IPS DF 6.9 (cell line): ENCODE measurements around the gene SPDYE6.
"Not testable (repeated sequence)": the region's sequence is repeated elsewhere in the genome, so short reads cannot be mapped to it uniquely, and the experiment has no call there.

Source experiments
- DNase-seq: peaks from one replicate; pipeline ENCODE4 v3.0.0-alpha.2; 2013; ENCODE audit warnings: low read depth, low spot score
- H3K27ac ChIP-seq: one replicate; pipeline ENCODE4 v1.5.1; 2013; ENCODE audit warnings: low read length, control low read depth
- H3K27me3 ChIP-seq: 2 replicates; pipeline ENCODE4 v1.6.1; 2013; ENCODE audit warnings: mild to moderate bottlenecking, low read length; ENCODE audit not compliant: control insufficient read depth, insufficient read depth
- H3K36me3 ChIP-seq: 2 replicates; pipeline ENCODE4 v1.6.1; 2013; ENCODE audit warnings: low read length; ENCODE audit not compliant: control insufficient read depth, insufficient read depth
- H3K4me1 ChIP-seq: 2 replicates; pipeline ENCODE4 v1.6.1; 2013; ENCODE audit warnings: low read length; ENCODE audit not compliant: control insufficient read depth, insufficient read depth
- H3K4me3 ChIP-seq: 2 replicates; pipeline ENCODE4 v1.5.1; 2013; ENCODE audit warnings: mild to moderate bottlenecking, low read length
- H3K9me3 ChIP-seq: 2 replicates; pipeline ENCODE4 v1.6.1; 2013; ENCODE audit warnings: low read length, inconsistent platforms; ENCODE audit not compliant: control insufficient read depth, insufficient read depth
- WGBS: extraction: QIAGEN DNeasy Blood & Tissue Kit; methylation state at CpG from one replicate; pipeline ENCODE4 v1.1.7; 2013; ENCODE audit warnings: mixed read lengths, missing lambda C conversion rate; ENCODE audit not compliant: insufficient read length, insufficient coverage; 5-methylcytosine and 5-hydroxymethylcytosine counted together

SPDYE6 gene

DNA sequence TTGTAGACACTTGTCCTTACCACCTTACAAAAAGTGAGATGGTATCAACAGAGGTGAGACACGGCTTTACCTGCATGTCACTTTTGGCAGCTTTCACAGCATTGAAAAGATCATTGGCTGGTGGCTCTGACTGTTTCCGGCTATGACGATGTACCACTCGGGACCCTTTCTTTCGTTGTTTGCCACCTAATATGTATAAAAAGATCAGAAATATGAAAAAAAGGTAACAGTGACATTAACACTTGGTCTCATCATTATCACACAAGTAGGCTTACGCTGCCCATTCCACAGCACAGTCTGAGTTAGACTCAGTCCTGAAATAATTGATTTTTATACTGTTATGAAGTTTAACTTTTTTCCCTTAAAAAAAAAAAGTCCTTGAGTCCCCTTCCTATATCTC, 29.1 kb downstream of the SPDYE6 start:
- H3K27me3 ChIP-seq, H3K4me1 ChIP-seq, H3K36me3 ChIP-seq, H3K4me3 ChIP-seq, H3K9me3 ChIP-seq, H3K27ac ChIP-seq, DNase-seq: not testable (repeated sequence)
- no CpG with 5 or more reads among the region's 6 CpGs for WGBS

DNA sequence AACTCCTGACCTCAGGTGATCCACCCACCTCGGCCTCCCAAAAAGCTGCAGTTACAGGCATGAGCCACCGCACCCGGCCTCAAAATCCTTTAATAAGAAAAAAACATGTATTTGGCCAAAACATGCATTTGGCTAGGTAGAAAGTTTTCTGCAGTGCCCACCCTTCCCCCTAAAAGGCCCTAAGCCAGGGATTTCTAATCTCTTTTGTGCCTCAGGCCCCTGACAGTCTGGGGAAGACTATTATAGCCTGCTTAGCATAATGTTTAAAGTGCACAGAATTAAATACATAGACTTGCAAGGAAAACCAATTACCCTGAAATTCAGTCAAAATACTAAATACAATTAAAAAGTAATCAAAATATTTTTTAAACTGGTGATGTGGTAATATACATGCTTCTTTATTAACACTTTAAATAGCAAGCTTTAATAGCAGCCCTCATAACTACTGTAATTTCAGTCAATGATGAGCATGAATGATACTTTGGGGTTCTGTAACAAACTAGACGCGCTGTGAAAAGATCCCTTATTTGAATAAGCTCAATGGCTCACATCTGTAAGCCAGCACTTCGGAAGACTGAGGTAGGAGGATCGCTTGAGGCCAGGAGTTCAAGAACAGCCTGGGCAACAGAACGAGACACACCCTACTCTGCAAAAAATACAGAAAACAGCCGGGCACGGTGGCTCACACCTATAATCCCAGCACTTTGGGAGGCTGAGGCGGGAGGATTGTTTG, 29.9 kb downstream of the SPDYE6 start:
- Histone ChIP-seq H3K27ac (no peak overlapping the region), H3K9me3 (no peaks in the 10 kb centered on the region), H3K4me3 (no peak overlapping the region), H3K4me1 (no peaks in the 10 kb centered on the region), H3K27me3 (no peaks in the 10 kb centered on the region), H3K36me3 (no peaks in the 10 kb centered on the region)
- DNase-seq = no peak
- no CpG with 5 or more reads among the region's 11 CpGs for WGBS

DNA sequence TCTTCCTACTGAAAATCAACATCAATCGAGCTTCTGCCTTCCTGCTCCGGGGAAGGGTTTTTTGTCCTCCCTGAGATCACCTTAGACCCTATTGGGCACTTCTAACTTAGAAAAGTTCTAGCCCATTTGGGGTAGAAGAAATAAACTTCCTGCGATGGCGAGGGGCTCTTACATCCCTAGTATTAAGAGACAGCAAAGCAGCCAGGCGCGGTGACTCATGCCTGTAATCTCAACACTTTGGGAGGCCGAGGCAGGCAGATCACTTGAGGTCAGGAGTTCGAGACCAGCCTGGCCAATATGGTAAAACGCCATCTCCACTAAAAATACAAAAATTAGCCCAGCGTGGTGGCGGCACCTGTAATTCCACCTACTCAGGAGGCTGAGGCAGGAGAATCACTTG, 31.1 kb downstream of the SPDYE6 start:
- H3K27me3 ChIP-seq, H3K4me3 ChIP-seq, H3K36me3 ChIP-seq, H3K4me1 ChIP-seq, H3K9me3 ChIP-seq, DNase-seq, H3K27ac ChIP-seq: not testable (repeated sequence)
- WGBS = no CpG with 5 or more reads among the region's 11 CpGs

DNA sequence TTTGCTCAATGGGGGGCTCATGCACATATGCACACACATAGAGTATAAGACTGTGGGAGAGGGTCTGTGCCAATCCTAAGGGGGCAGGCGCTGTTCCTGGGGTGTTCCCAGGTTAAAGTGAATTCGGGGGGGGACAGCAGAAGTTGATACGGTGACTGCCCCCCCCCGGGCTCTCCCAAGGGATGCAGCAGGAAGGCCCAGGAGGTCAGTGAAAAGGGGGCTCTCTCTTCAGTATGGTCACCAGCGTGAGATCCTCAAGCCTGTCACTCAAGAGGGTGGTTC, 32.4 kb downstream of the SPDYE6 start:
- WGBS = no CpG with 5 or more reads among the region's 5 CpGs
- Histone ChIP-seq H3K4me3 (no peak overlapping the region), H3K27ac (no peak overlapping the region)

DNA sequence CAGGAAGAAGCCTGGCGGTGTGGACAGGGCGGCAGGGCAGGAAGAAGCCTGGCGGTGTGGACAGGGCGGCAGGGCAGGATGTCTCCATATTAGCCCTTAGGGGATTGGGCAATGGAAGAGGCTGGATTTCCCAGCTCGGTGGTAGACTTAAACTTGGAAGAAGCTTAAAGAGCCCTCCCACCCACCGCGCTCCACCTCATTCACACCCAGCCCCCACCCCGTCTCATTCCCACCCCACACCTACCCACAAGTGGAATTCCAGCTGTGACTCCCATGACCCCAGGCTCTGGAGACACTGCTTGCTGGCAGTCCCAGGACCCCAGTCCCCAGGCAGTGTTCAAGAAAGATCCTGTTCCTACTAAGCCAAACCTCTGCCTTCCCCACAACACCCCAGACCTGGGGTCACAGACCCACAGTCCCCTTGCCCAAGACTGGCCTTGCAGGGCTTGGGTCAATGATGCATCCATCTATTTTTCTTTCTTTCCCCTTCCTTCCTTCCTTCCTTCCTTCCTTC, 34.0 kb downstream of the SPDYE6 start:
- H3K27me3 ChIP-seq = no peaks in the 10 kb centered on the region
- no peak for DNase-seq
- WGBS = no CpG with 5 or more reads among the region's 8 CpGs
- H3K9me3 ChIP-seq = no peaks in the 10 kb centered on the region
- H3K4me1 ChIP-seq = peaks cover 5% of the 10 kb centered on the region
- no peaks in the 10 kb centered on the region for H3K36me3 ChIP-seq
- no peak overlapping the region for H3K27ac ChIP-seq
- no peak overlapping the region for H3K4me3 ChIP-seq

More for the DNA sequence above, 32.4 kb downstream of the SPDYE6 start:
- DNase-seq = no peak
- no peaks in the 10 kb centered on the region for H3K9me3 ChIP-seq
- H3K36me3 ChIP-seq = no peaks in the 10 kb centered on the region
- peaks cover 3% of the 10 kb centered on the region for H3K4me1 ChIP-seq
- H3K27me3 ChIP-seq = no peaks in the 10 kb centered on the region

DNA sequence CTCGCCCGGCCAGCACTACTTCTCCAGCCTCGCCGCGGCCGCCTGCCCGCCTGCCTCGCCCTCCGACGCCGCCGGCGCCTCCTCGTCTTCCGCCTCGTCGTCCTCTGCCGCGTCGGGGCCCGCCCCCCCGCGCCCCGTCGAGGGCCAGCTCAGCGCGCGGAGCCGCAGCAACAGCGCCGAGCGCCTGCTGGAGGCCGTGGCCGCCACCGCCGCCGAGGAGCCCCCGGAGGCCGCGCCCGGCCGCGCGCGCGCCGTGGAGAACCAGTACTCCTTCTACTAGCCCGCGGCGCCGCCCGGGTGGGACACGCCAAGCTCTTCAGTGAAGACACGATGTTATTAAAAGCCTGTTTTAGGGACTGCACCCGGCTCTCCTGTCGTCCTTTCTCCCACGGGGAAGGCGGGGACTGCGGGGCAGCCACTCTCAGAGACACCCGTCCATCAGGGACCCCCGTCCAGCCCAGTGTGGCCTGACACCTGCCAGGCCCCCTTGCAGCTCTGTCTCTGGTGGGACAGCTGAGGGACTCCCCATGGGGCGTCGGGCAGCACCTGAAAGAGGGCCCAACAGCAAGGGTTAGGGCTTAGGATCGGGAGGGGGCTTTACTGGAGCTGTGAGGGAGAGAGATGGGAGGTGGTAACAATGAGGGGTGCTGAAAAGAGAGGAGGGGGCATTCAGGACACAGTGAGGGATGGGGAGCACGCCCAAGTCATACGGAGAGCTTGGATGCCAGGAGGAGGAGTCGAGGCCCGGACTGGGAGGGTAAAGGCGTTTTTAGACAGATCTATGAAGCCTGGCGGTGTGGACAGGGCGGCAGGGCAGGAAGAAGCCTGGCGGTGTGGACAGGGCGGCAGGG, 34.7 kb downstream of the SPDYE6 start:
- Histone ChIP-seq H3K27ac (no peak overlapping the region), H3K36me3 (no peaks in the 10 kb centered on the region), H3K27me3 (no peaks in the 10 kb centered on the region), H3K9me3 (no peaks in the 10 kb centered on the region), H3K4me3 (no peak overlapping the region; the same call in 1 of the 2 replicates), H3K4me1 (peaks cover 6% of the 10 kb centered on the region)
- DNase-seq = no peak
- WGBS = no CpG with 5 or more reads among the region's 73 CpGs

DNA sequence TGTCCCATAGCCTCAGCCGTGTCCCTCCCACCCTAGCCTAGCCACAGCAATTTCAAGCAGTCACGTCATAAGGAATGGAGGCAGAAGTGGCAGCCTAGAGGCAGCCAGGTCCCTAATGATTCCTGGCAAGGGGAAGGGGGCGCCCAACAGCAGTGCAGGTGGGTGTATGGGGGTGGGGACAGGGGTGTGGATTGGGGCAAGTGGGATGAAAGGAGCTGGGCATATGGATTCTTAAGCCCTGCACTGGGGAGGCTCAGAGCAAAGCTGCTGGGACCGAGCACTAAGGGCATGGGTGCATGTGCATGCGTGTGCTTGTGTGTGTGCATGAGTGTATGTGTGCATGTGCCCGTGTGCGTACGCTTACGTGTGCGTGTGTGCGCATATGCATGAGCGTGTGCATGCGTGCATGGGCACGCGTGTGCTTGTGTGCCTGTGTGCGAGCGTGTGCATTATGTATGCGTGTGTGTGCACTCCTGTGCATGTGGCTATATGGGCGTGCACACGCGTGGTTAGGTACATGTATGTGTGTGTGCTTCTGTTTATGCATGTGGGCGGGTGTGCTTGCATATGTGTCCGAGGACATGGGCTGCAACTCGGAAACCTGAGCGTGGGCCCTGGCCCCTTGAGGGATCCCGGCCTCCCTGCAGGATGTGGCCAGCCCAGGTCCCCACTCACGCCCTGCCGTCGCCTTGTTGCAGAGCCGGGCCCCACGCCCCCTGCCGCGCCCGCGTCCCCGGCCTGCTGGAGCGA, 35.5 kb downstream of the SPDYE6 start:
- no peak for DNase-seq
- Histone ChIP-seq H3K27me3 (no peaks in the 10 kb centered on the region), H3K4me1 (peaks cover 6% of the 10 kb centered on the region), H3K36me3 (no peaks in the 10 kb centered on the region), H3K4me3 (no peak overlapping the region; the same call in 1 of the 2 replicates), H3K27ac (no peak overlapping the region), H3K9me3 (no peaks in the 10 kb centered on the region)
- no CpG with 5 or more reads among the region's 37 CpGs for WGBS

DNA sequence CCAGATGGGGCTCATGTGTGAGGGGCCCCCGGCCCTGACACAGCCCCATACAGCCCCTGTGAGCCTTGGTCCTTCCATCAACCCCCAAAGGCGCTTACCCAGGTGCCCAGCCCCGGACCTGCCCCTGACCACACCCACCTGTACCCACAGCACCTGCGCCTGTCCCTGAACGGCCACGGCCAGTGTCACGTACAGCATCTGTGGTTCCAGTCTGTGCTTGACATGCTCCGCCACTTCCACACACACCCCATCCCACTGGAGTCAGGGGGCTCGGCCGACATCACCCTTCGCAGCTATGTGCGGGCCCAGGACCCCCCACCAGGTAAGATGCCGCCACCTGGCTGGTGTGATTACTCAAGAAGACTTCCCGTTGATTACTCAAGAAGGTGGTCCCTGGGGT, 36.1 kb downstream of the SPDYE6 start:
- DNase-seq = no peak
- no CpG with 5 or more reads among the region's 14 CpGs for WGBS
- Histone ChIP-seq H3K4me3 (no peak overlapping the region), H3K36me3 (no peaks in the 10 kb centered on the region), H3K27ac (no peak overlapping the region), H3K9me3 (no peaks in the 10 kb centered on the region), H3K27me3 (no peaks in the 10 kb centered on the region), H3K4me1 (peaks cover 6% of the 10 kb centered on the region)

DNA sequence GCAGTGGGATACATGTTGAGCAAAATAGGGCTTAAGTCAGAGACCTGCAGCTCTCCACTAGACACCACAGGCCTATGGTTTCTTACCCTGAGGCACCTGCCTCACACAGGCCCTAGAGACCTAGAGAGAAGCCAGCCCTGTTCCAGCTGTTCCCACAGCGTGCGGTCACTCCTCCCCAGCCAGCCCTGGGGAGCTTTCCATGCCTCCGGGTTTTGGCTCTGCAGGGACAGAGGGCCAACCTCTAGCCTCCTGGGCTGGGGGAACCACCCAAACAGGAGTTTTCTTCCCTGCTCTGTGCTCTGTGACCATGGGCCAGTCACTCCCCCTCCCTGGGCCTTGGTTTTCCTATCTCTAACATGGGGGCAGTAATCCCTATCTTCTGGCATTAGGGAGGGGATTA, 36.6 kb downstream of the SPDYE6 start:
- Histone ChIP-seq H3K36me3 (no peaks in the 10 kb centered on the region), H3K9me3 (no peaks in the 10 kb centered on the region), H3K4me1 (peaks cover 6% of the 10 kb centered on the region), H3K4me3 (no peak overlapping the region), H3K27me3 (no peaks in the 10 kb centered on the region), H3K27ac (no peak overlapping the region)
- no peak for DNase-seq
- no CpG with 5 or more reads among the region's 3 CpGs for WGBS

DNA sequence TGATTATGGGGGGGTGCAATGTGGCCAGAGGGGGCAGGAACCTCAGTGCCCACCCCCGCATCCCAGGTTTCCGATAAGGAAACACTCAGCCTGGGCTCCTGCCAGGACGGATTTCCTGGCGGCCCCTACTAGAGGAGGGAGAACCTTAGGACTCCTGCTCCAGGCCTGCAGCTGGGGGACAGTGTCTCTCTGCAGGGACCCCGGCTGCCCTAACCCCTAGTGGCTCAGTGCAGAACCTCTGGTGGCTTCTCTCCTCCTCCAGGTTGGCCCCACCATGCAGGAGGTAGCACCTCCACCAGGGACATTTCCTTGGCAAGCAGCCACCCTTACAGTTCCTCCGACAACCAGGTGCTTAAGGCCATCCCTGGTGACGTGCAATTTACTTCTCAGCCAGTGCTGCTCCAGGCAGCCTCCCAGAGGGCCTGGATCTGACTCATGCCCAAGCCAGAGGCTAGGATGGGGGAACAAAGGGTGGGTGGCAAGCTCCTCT, 37.7 kb downstream of the SPDYE6 start:
- H3K4me1 ChIP-seq = peaks cover 6% of the 10 kb centered on the region
- no peak overlapping the region for H3K27ac ChIP-seq
- no peak overlapping the region for H3K4me3 ChIP-seq
- H3K9me3 ChIP-seq = no peaks in the 10 kb centered on the region
- DNase-seq = no peak
- H3K36me3 ChIP-seq = 0 out of 2 replicates have a peak, but pooled peaks cover 2% of the 10 kb centered on the region
- WGBS = no CpG with 5 or more reads among the region's 7 CpGs
- no peaks in the 10 kb centered on the region for H3K27me3 ChIP-seq
